ENCODE results near the gene MINDY2. TPM values are rescaled to one million over a fixed set of nuclear protein-coding genes. Genes with fewer than 3 reads are reported as not detected.

Gene MINDY2
- total and polyA plus RNA-seq, 10 of the 15 experiments (the other 5 are each of a cell fraction or from before 2014, with no cell fraction given): 0.73 to 9.4 (median 3.3) TPM

- Histone ChIP-seq H3K4me2 (ENCODE audit: control insufficient read depth, insufficient read depth) (no peak overlapping the region), H3K4me1 (ENCODE audit: control insufficient read depth, insufficient read depth, low read length) (no peaks in the 10 kb centered on the region), H3K9me3 (replicated peaks; ENCODE audit: control insufficient read depth, insufficient read depth, low read length) (no peaks in the 10 kb centered on the region), H3K27me3 (replicated peaks in 1 of 2; ENCODE audit: control insufficient read depth in 2 of 2, insufficient read depth in 2 of 2, low read length in 1 of 2) (no peaks in the 10 kb centered on the region), H4K20me1 (ENCODE audit: control insufficient read depth, insufficient read depth) (no peaks in the 10 kb centered on the region), H3K36me3 (ENCODE audit: control insufficient read depth in 2 of 2, insufficient read depth in 2 of 2, low read length in 1 of 2) (no peaks in the 10 kb centered on the region), H2AFZ (ENCODE audit: control insufficient read depth, low read depth, low read length) (no peak overlapping the region), H3K4me3 (no peak overlapping the region), H3K79me2 (ENCODE audit: control insufficient read depth, insufficient read depth, low read length) (peaks cover 19% of the 10 kb centered on the region), H3K9ac (ENCODE audit: control insufficient read depth, insufficient read depth, low read length) (no peak overlapping the region), H3K27ac (ENCODE audit: control insufficient read depth, insufficient read depth) (no peak overlapping the region)
- FAIRE-seq: no peak
- no peak for TF ChIP-seq POLR2A (IDR thresholded peaks at IDR 0.05; ENCODE audit: low read depth, low read length)
- no peak for TF ChIP-seq ZBTB33 (IDR thresholded peaks at IDR 0.05)
- no peak for TF ChIP-seq ZNF592 (IDR thresholded peaks at IDR 0.05)
- no peak for TF ChIP-seq ESRRA (IDR thresholded peaks at IDR 0.05; ENCODE audit: low read length)
- no peak for TF ChIP-seq ZBTB4 (CRISPR knock-in tag; IDR thresholded peaks at IDR 0.05)
- no peak for TF ChIP-seq RUNX3 (IDR thresholded peaks at IDR 0.05; ENCODE audit: low read length)
- no peak for TF ChIP-seq TCF7 (IDR thresholded peaks at IDR 0.05; ENCODE audit: borderline replicate concordance)
- TF ChIP-seq IKZF2 (IDR thresholded peaks at IDR 0.05): no peak
- no peak for TF ChIP-seq PAX8 (IDR thresholded peaks at IDR 0.05)
- TF ChIP-seq RELA (IDR thresholded peaks at IDR 0.05; ENCODE audit: borderline replicate concordance, partially characterized antibody): no peak
- TF ChIP-seq STAT1 (conservative IDR thresholded peaks at IDR 0.05): no peak
- TF ChIP-seq NR2F1 (conservative IDR thresholded peaks at IDR 0.05): no peak
- TF ChIP-seq CBX3 (IDR thresholded peaks at IDR 0.05; ENCODE audit: borderline replicate concordance, low read depth): no peak
- TF ChIP-seq BRCA1 (IDR thresholded peaks at IDR 0.05; ENCODE audit: low read depth, low read length): no peak
- no peak for TF ChIP-seq SMAD1 (IDR thresholded peaks at IDR 0.05; ENCODE audit: low read depth, partially characterized antibody)
- TF ChIP-seq SIX5 (IDR thresholded peaks at IDR 0.05; ENCODE audit: low read depth, low read length, severe bottlenecking): no peak
- in situ Hi-C loops (cut with MboI) (no loop called here), intact Hi-C loops (cut with micrococcal nuclease; ENCODE audit: unreplicated experiment) (loop anchor here (10.0 kb wide), 1 partner anchor 478 kb away; no protein-coding TSS in a partner anchor)
- BruUV-seq (replicated peaks): no TSS peak
- WGBS (ENCODE audit: insufficient coverage, insufficient replicate concordance, low lambda C conversion rate, missing lambda C conversion rate): 82% methylated on average over 3 of the region's 3 CpGs
- ChIA-PET SMC1A (ENCODE audit: uncharacterized antibody, unreplicated experiment) (no interaction called here), RAD21 (ENCODE audit: unreplicated experiment) (interaction anchor here (1.2 kb wide), 1 partner anchor 483 kb away, joined by 3 read pairs; no protein-coding TSS in a partner anchor), CTCF (no interaction called here), POLR2A (no interaction called here)
- no peak for ATAC-seq
- DNase-seq (ENCODE audit: low read depth, low spot score): no peak
Measured at GRCh38 chr15:58752716-58753115, 18.4 kb upstream of the MINDY2 start.

All from GM12878 (cell line).